Left kidney (tissue), 2 donors: ENCODE data around the gene SCAMP3. TPM values are rescaled to one million over a fixed set of nuclear protein-coding genes. Genes with fewer than 3 reads are reported as not detected.
A peak's percentile ranks its signal among the peaks of the same experiment; 100 is the strongest.
"Not testable (repeated sequence)": the region's sequence is repeated elsewhere in the genome, so short reads cannot be mapped to it uniquely, and the experiment has no call there.

ENCODE experiments used
- DNase-seq: peaks from one replicate; pipeline ENCODE4 v3.0.0-alpha.2; 2013
- polyA plus RNA-seq: library from polyadenylated mRNA; unstranded; fragments of 120-200 nt; gene quantifications from one replicate; pipeline ENCODE4 v1.2.1, GENCODE V29; 2013; ENCODE audit not compliant: insufficient read length

SCAMP3 gene
- polyA plus RNA-seq, 1 donor, result 55.7 TPM

- DNase-seq, result no peak
Observed at GRCh38 chr1:155256058-155256852, 5.9 kb downstream of the SCAMP3 start.

GRCh38 chr1:155255243-155256007 is 6.7 kb downstream of the SCAMP3 start, which contains the start of gene ENTREP3:
ENTREP3 (minus strand) TSS chr1:155255483; CDS start chr1:155254877, 606 bp downstream.
- peak; percentile 89 for DNase-seq

GRCh38 chr1:155254714-155255242 is 7.4 kb downstream of the SCAMP3 start:
- DNase-seq, result no peak

- no peak for DNase-seq
Observed at GRCh38 chr1:155254228-155254713, 7.9 kb downstream of the SCAMP3 start.

GRCh38 chr1:155253797-155254196 is 8.4 kb downstream of the SCAMP3 start:
- no peak for DNase-seq

- no peak for DNase-seq
Observed at GRCh38 chr1:155253208-155253607, 9.0 kb downstream of the SCAMP3 start.

GRCh38 chr1:155251566-155251965 is 10.6 kb downstream of the SCAMP3 start:
- DNase-seq, result no peak

- peak; percentile 94 for DNase-seq
Observed at GRCh38 chr1:155250633-155251449, 11.3 kb downstream of the SCAMP3 start.

DNA sequence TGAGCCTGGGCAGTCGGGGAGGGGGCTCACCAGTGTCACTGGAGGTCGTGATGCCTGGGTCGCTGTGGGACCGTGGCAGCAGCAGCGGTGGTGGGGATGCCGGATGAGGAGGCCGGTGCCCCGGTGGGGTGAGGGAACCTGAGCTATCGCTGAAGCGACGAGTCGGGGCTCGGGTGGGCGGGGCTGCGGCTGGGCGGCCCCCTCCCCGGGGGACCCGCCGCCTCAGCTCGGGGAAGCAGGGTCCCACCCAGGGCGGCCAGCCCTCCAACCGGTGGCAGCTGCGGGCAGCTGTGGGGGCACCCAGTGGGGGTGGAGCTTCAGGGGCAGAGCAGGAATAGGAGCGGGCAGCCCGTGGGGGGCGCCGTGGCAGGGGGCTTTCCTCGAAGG is 11.9 kb downstream of the SCAMP3 start:
- DNase-seq, result no peak

DNA sequence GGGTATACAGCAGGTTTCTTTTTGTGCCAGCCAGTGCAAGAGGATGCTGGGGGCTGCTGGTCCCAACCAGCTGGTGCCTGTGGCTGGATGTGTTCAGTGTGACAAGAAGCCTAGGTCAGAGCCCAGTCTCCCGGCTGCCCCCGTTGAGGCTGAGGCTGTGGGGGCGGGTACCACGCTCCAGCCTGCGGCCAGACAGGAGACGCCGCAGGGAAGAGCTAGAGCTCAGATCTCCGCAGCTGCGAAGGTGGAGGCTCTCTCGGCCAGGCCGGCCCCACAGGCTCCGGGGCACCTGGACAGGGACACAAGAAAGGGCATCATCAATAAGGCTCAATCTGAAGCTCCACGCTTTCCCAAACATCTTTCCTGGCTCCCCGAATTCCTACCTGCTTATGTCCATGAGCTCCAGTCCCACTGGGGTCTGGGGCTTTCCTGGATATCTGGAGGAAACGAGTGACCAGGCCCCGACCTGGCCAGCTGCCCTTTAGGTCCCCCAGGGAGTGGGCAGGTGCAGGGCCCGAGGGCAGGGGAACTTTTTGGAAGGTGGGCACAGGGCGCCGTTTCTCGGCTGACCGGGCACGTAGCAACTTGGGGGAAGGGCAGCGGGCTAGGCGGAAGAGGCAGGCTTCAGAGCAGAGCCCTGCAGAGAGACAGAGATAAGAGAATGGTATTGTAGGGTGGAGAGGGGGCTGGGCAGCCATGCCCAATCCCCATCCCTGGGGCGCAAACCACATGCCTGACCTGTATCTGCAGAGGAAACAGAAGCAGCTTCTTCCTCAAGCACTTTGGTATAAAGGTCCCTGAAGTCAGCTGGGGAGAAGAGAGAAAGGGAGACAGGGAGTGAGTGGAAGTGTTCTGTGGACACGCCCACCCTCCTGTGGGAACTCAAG is 14.2 kb downstream of the SCAMP3 start:
- no peak for DNase-seq

- not testable (repeated sequence) for DNase-seq
Observed at GRCh38 chr1:155246796-155247195, 15.4 kb downstream of the SCAMP3 start.

DNA sequence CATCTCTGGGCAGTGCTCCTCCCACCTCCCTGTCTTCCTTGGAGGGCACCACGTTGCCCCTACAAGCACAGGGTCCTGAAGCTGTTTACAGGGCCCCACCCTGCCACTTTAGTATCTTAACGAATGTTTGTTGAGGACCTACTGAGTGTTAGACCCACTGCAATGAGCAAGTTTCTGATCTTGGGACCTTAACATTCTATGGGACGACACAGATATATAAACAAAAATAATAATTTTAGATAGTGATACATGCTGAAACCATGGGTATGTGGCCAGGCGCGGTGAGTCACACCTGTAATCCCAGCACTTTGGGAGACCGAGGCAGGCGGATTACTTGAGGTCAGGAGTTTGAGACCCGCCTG is 17.0 kb downstream of the SCAMP3 start:
- DNase-seq, result no peak

DNA sequence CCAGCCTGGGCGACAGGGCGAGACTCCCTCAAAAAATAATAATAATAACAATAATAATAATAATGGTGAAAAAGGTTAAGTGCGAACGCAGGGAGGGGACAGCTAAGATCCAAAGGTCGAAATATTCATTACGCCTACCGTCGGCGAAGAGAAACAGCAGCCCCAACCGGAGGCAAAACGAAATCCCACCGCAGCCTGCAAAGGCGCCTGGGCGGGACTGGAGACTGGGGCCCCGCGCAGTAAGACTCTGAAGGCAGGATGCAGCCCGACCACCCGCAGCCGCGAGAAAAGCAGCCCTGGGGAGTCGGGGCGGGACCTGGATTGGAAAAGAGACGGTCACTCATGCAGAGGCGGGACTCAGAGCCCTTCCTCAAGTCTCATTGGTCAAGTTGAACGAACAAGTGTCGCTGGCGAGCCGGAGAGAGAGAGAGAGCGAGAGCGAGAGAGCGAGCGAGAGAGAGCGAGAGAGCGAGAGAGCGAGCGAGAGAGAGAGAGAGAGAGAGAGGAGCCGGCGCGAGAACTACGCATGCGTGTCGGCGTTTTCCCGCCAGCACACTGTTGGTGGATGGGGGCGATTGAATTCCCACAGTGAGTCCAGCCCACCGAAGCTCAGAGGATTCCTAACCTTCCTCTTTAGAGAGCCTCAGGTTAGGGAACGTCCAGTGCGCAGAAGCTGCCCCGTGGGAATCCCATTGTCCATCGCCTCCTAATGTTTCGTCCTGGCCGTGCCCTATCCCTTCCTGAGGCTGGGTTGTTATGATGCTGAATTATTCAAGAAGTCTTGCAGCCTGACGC is 17.6 kb downstream of the SCAMP3 start:
- peak; percentile 100 for DNase-seq

- no peak for DNase-seq
Observed at GRCh38 chr1:155242805-155243358, 19.3 kb downstream of the SCAMP3 start.

GRCh38 chr1:155241841-155242264 is 20.3 kb downstream of the SCAMP3 start:
- DNase-seq, result no peak

DNA sequence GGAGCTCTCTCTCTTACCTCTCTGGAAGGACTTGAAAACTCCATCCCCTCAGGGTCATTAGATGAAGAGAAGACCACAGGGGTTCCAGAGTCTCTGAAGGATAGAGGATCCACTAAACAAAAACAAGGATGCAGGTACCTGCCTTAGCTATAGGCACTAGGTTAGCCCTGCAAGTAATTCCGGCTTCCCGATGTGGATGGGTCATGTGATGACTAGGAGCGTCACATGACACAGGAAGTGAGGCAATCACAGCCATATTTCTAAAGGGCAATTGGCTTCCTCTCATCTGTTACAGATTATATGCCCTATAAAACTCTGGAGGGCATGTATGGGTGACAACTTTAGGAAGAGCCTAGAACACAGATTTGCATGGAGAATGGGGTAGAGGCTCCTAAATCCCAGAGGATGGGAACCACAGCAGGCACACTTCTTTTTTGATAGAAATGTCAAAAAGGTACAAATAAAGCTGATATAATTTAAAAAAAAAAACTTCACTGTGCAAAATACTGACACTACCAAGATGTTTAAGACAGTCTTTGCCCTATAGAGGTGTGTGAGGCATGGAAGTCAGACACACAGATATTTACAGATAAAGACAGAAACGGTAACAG is 21.0 kb downstream of the SCAMP3 start:
- DNase-seq, result peak; percentile 77

GRCh38 chr1:155236451-155236850 is 25.7 kb downstream of the SCAMP3 start:
- DNase-seq, result no peak

GRCh38 chr1:155235375-155235774 is 26.8 kb downstream of the SCAMP3 start:
- not testable (repeated sequence) for DNase-seq

DNA sequence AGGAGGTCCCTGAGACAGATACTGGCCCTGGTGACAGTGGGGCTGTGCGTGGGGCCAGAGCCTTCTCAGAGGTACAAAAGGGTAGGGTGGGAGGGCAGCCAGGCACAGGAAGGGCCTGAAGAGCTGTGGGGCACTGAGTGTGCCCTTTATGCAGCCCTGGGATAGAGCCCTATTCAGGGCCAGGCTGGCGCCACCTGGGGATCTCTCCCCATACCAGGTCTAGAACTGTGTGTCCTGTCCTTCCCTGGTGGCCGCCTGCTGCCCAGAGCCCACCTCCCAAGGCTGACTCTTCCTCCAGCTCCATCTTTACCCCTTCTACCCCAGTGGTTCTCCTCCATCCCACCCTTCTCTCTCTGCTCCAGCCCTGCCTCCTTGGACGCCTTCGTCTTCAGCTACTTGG is 28.7 kb downstream of the SCAMP3 start:
- DNase-seq, result not testable (repeated sequence)
